HepG2 (cell line): Measurements from ENCODE around the gene ZNF503.

Experiments used
- TAF1 ChIP-seq: sonication (generic); formaldehyde crosslinking; IDR thresholded peaks from 2 replicates; pipeline ENCODE4 v1.4.0; 2020; ENCODE audit warnings: missing genetic modification reagents
- TOE1 ChIP-seq: sonication (generic); formaldehyde crosslinking; IDR thresholded peaks from 2 replicates; pipeline ENCODE4 v1.4.0; 2020; ENCODE audit warnings: mild to moderate bottlenecking, missing genetic modification reagents
- TF ChIP-seq, protein P1 (sequence below): sonication (generic); formaldehyde crosslinking; IDR thresholded peaks from 2 replicates; pipeline ENCODE4 v1.4.0; 2020; ENCODE audit warnings: missing genetic modification reagents
- TF ChIP-seq, protein P2 (sequence below): IDR thresholded peaks from 2 replicates; pipeline ENCODE4 v1.6.1; 2016

DNA sequence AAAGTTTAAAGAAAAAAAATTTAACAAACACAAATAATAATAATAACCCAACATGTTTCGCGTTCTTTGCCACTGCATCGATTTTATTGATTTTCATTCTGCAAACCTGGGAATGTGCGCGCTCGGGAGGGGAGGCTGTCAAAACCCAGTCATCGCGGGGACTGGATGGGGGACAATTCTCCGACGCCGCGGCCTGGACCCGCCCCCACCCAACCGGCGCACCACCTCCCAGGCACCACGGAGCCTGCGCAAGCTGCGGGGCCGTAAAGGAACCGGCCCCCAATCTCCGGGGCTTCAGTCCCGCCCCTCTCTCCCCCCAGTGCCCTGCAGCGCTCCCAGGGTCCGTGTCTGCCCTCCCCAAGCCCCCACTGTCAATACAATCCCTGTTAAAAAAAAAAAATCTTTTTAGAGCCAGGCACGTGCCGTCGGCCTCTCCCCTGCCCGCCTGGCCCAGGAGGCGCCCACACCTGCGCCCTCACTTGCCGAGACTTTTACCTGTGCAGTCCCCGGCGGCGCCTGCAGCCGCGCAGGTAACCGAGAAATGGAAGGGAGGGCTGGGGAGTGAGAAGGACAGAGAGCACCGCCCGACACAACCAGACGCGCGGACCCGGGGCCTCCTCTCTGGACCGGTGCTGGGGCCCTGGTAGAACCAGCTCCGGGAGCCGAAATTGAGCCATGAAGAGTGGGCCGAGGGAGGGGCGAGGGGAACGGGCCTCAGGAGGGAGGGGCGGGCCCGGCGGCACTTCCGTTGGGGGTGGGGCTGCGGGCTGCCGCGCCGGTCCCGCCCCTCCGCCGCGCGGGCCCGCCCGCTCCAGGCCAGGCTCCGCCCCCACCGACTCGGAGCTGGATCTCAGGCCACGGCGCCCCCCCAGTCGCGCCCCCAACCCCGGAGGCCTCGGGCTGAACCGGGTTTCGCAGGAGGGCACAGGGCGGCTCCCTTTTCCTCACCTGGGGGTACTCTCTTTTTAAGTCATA lies 7.6 kb upstream of the ZNF503 start:
- TF ChIP-seq, protein P1, sequence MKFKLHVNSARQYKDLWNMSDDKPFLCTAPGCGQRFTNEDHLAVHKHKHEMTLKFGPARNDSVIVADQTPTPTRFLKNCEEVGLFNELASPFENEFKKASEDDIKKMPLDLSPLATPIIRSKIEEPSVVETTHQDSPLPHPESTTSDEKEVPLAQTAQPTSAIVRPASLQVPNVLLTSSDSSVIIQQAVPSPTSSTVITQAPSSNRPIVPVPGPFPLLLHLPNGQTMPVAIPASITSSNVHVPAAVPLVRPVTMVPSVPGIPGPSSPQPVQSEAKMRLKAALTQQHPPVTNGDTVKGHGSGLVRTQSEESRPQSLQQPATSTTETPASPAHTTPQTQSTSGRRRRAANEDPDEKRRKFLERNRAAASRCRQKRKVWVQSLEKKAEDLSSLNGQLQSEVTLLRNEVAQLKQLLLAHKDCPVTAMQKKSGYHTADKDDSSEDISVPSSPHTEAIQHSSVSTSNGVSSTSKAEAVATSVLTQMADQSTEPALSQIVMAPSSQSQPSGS (CRISPR knock-in tag), result no peak
- TF ChIP-seq TOE1, result no peak
- TF ChIP-seq, protein P2, sequence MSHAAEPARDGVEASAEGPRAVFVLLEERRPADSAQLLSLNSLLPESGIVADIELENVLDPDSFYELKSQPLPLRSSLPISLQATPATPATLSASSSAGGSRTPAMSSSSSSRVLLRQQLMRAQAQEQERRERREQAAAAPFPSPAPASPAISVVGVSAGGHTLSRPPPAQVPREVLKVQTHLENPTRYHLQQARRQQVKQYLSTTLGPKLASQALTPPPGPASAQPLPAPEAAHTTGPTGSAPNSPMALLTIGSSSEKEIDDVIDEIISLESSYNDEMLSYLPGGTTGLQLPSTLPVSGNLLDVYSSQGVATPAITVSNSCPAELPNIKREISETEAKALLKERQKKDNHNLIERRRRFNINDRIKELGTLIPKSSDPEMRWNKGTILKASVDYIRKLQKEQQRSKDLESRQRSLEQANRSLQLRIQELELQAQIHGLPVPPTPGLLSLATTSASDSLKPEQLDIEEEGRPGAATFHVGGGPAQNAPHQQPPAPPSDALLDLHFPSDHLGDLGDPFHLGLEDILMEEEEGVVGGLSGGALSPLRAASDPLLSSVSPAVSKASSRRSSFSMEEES, result no peak
- TF ChIP-seq TAF1 (CRISPR knock-in tag), result peak; percentile 54
